ENCODE data around the gene ELN. TPM values are rescaled to one million over a fixed set of nuclear protein-coding genes. Genes with fewer than 3 reads are reported as not detected.
A peak's percentile ranks its signal among the peaks of the same experiment; 100 is the strongest.

ELN gene
- total RNA-seq, 4 donors from 2014 or later = 337 to 646 (median 447) TPM

DNA sequence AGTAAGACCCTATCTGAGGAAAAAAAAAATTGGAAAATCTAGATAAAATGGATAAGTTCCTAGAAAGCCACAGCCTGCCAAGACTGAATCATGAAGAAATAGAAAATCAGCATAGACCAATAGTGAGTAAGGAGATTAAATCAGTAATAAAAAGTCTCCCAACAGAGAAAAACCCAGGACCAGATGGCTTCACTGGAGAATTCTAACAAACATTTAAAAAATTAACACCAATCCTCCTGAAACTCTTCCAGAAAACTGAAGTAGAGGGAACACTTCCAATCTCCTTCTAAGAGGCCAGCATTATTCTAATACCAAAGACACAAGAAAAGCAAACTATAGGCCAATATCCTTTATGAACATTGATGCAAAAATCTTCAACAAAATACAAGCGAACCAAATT is 46.8 kb downstream of the ELN start:
- WGBS = 91% methylated on average over 1 of the region's 1 CpG
- Histone ChIP-seq H3K27ac (replicated peaks in 1 of 4) (no peak overlapping the region), H3K4me3 (no peak overlapping the region), H3K9me3 (no peaks in the 10 kb centered on the region), H3K4me1 (no peaks in the 10 kb centered on the region), H3K27me3 (no peaks in the 10 kb centered on the region), H3K36me3 (no peaks in the 10 kb centered on the region)
- no peak for TF ChIP-seq POLR2AphosphoS5 (IDR thresholded peaks at IDR 0.05)
- intact Hi-C loops (cut with DNase I) = loop anchor here (5.0 kb wide), 1 partner anchor 328 kb away; no protein-coding TSS in a partner anchor
- DNase-seq (ENCODE audit: extremely low spot score) = no peak

DNA sequence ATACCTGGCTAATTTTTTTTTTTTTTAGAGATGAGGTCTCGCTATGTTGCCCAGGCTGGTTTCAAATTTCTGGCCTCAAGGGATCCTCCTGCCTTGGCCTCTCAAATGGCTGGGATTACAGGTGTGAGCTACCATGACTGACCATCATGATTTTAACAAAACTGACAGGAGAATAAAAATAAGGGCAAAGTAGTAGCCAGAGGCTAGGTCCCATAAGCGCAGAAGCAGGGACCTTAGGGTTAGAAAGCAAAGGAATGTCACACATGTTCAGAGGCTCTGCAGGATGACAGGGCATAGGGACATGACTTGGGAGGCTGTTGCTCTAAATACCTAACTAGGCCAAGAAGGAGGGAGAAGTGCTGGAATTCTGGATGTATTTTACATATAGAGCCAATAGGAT is 50.5 kb downstream of the ELN start:
- H3K36me3 ChIP-seq = no peaks in the 10 kb centered on the region
- intact Hi-C loops (cut with DNase I) = no loop called here
- H3K9me3 ChIP-seq = no peaks in the 10 kb centered on the region
- H3K27ac ChIP-seq (replicated peaks in 1 of 4) = no peak overlapping the region
- H3K4me3 ChIP-seq = no peak overlapping the region
- no peaks in the 10 kb centered on the region for H3K27me3 ChIP-seq
- peaks cover 5 to 10% (median 8%) of the 10 kb centered on the region in 4 donors for H3K4me1 ChIP-seq
- no peak for DNase-seq (ENCODE audit: extremely low spot score)
- 97% methylated on average over 2 of the region's 2 CpGs for WGBS
- no peak for TF ChIP-seq EP300 (IDR thresholded peaks at IDR 0.05)
- TF ChIP-seq POLR2AphosphoS5 (IDR thresholded peaks at IDR 0.05) = no peak
- no peak for TF ChIP-seq POLR2A (IDR thresholded peaks at IDR 0.05; ENCODE audit: low read depth)
- TF ChIP-seq, protein P1, sequence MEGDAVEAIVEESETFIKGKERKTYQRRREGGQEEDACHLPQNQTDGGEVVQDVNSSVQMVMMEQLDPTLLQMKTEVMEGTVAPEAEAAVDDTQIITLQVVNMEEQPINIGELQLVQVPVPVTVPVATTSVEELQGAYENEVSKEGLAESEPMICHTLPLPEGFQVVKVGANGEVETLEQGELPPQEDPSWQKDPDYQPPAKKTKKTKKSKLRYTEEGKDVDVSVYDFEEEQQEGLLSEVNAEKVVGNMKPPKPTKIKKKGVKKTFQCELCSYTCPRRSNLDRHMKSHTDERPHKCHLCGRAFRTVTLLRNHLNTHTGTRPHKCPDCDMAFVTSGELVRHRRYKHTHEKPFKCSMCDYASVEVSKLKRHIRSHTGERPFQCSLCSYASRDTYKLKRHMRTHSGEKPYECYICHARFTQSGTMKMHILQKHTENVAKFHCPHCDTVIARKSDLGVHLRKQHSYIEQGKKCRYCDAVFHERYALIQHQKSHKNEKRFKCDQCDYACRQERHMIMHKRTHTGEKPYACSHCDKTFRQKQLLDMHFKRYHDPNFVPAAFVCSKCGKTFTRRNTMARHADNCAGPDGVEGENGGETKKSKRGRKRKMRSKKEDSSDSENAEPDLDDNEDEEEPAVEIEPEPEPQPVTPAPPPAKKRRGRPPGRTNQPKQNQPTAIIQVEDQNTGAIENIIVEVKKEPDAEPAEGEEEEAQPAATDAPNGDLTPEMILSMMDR (IDR thresholded peaks at IDR 0.05) = no peak

DNA sequence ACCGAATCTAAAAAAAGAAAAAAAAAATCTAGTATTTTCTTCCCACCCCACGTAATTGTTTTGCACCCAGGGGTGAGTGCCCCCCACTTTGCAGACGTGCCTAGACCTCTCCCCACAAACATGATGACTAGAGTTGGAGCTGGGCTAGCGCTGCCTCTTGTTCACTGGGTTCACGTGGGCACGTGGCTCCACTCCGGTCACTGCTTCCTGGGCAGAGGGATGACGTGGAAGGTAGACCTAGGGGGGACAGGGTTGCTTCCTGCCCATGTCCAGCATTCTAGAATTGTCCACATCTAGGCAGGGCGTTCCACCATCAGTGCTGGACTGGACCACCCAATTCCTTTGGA is 54.8 kb downstream of the ELN start:
- no peak for TF ChIP-seq POLR2AphosphoS5 (IDR thresholded peaks at IDR 0.05)
- no peak for TF ChIP-seq EP300 (IDR thresholded peaks at IDR 0.05)
- TF ChIP-seq, protein P1 (IDR thresholded peaks at IDR 0.05) = no peak
- no peak for TF ChIP-seq POLR2A (IDR thresholded peaks at IDR 0.05; ENCODE audit: low read depth)
- H3K36me3 ChIP-seq = peaks cover 0 to 14% (median 0%) of the 10 kb centered on the region in 4 donors
- WGBS = 80% methylated on average over 7 of the region's 9 CpGs
- intact Hi-C loops (cut with DNase I) = no loop called here
- peak overlapping the region in 3 of 4 donors; percentile 44 to 54 (median 54) for H3K27ac ChIP-seq (replicated peaks in 1 of 4)
- H3K4me3 ChIP-seq = peak overlapping the region in 3 of 4 donors; percentile 86 to 95 (median 93)
- peaks cover 0 to 3% (median 0%) of the 10 kb centered on the region in 4 donors for H3K27me3 ChIP-seq
- no peaks in the 10 kb centered on the region for H3K9me3 ChIP-seq
- H3K4me1 ChIP-seq = peaks cover 17 to 28% (median 25%) of the 10 kb centered on the region in 4 donors
- no peak for DNase-seq (ENCODE audit: extremely low spot score)

DNA sequence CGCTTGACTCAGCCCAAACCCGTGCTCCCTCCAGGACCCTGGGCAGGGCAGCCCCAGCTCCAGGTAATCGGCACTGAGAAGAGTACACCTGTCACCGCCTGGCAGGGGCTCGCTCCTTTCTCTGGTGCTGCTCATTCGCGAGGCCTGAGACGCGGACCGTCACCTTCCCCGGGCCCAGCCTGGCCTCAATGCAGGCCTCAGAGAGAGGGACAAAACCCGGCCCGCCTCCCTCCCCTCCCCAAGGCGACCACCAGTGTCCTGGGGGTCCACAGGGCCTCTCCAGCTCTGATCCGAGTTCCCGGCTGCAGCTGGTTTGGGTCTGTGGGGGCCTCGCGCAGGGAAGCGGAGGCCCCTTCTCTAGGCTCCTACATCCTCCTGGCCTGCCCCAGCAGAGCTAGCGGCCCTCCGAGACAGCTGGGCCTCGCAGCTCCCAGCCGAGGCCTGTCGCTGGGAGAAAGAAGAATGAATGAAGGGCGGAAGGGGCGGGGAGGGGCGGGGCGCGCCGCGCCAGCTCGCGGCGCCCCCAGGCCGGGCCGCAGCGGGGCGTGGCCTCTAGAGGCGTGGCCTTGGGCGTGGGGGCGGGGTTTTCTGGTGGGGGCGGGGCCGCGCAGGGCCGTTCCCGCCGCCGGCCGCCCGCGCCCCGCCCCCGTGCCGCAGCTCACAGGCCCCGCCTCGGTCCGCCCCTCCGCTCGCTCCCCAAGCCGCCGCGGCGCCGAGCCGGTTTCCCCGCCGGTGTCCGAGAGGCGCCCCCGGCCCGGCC is 55.3 kb downstream of the ELN start, which contains the start of gene LIMK1:
Gene LIMK1 (plus strand): TSS at position 688 of the 760 bp plus-strand sequence. CDS start 187 bp downstream, outside the sequence.
- no peaks in the 10 kb centered on the region for H3K9me3 ChIP-seq
- H3K36me3 ChIP-seq = peaks cover 0 to 19% (median 1%) of the 10 kb centered on the region in 4 donors
- intact Hi-C loops (cut with DNase I) = no loop called here
- WGBS = 15% methylated on average over 12 of the region's 71 CpGs
- H3K27me3 ChIP-seq = peaks cover 0 to 3% (median 0%) of the 10 kb centered on the region in 4 donors
- peak within 1 kb of the TSS; percentile 84 to 95 (median 90) for H3K4me3 ChIP-seq
- peaks cover 17 to 28% (median 25%) of the 10 kb centered on the region in 4 donors for H3K4me1 ChIP-seq
- TF ChIP-seq, protein P1 (IDR thresholded peaks at IDR 0.05) = no peak
- TF ChIP-seq EP300 (IDR thresholded peaks at IDR 0.05) = no peak
- no peak for TF ChIP-seq POLR2AphosphoS5 (IDR thresholded peaks at IDR 0.05)
- TF ChIP-seq POLR2A (IDR thresholded peaks at IDR 0.05; ENCODE audit: low read depth) = no peak
- H3K27ac ChIP-seq (replicated peaks in 1 of 4) = peak within 1 kb of the TSS; percentile 55 to 75 (median 63)
- no peak for DNase-seq (ENCODE audit: extremely low spot score)

DNA sequence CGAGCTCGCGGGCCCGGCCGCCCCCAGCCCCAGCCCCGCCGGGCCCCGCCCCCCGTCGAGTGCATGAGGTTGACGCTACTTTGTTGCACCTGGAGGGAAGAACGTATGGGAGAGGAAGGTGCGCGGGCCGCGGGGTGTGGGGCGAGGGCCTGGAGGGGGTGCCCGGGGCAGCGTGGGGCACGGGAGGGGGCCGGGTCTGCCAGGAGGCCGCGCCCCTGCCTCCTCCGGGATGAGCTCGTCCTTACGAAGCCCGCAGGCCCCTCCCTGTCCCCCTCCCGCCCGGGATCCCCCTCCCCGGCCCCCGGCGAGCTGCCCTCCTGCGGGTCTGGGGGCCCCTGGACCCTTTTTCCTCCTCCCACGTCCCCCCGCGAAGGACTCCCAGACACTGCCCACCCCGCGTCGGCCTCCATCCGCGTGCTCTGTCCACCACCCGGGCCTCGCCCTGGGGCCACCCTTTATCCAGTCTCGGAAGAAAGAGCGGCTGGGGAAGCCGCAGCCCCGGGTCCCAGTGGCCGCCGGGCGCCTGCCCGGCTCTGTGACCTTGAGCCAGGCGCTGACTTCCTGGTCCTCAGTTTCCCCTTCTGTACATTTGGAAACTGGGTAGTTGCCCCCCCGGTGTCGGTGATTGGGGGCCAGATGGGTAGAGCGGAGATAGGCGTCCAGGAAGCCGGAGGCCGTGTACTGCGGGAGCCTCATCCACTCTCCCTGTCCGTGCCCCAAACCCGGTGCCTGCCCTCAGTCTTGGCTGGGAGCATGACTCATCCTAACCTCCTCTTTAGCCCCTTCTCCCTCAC is 56.2 kb downstream of the ELN start:
- H3K4me3 ChIP-seq = peak overlapping the region; percentile 84 to 95 (median 90)
- H3K9me3 ChIP-seq = no peaks in the 10 kb centered on the region
- H3K27ac ChIP-seq (replicated peaks in 1 of 4) = peak overlapping the region; percentile 55 to 75 (median 63)
- peaks cover 0 to 22% (median 1%) of the 10 kb centered on the region in 4 donors for H3K36me3 ChIP-seq
- intact Hi-C loops (cut with DNase I) = no loop called here
- no peak for DNase-seq (ENCODE audit: extremely low spot score)
- H3K4me1 ChIP-seq = peaks cover 17 to 28% (median 25%) of the 10 kb centered on the region in 4 donors
- H3K27me3 ChIP-seq = peaks cover 0 to 3% (median 0%) of the 10 kb centered on the region in 4 donors
- 2% methylated on average over 43 of the region's 61 CpGs for WGBS
- no peak for TF ChIP-seq EP300 (IDR thresholded peaks at IDR 0.05)
- TF ChIP-seq, protein P1 (IDR thresholded peaks at IDR 0.05) = no peak
- TF ChIP-seq POLR2A (IDR thresholded peaks at IDR 0.05; ENCODE audit: low read depth) = no peak
- TF ChIP-seq POLR2AphosphoS5 (IDR thresholded peaks at IDR 0.05) = no peak

Measured in esophagus muscularis mucosa (tissue), 4 donors.